ENCODE results near the gene NXPE4. TPM values are rescaled to one million over a fixed set of nuclear protein-coding genes. Genes with fewer than 3 reads are reported as not detected.

Gene NXPE4
- total and polyA plus RNA-seq, 2 of the 8 experiments (the other 6 are each of a cell fraction or from before 2014, with no cell fraction given), result not detected

DNA sequence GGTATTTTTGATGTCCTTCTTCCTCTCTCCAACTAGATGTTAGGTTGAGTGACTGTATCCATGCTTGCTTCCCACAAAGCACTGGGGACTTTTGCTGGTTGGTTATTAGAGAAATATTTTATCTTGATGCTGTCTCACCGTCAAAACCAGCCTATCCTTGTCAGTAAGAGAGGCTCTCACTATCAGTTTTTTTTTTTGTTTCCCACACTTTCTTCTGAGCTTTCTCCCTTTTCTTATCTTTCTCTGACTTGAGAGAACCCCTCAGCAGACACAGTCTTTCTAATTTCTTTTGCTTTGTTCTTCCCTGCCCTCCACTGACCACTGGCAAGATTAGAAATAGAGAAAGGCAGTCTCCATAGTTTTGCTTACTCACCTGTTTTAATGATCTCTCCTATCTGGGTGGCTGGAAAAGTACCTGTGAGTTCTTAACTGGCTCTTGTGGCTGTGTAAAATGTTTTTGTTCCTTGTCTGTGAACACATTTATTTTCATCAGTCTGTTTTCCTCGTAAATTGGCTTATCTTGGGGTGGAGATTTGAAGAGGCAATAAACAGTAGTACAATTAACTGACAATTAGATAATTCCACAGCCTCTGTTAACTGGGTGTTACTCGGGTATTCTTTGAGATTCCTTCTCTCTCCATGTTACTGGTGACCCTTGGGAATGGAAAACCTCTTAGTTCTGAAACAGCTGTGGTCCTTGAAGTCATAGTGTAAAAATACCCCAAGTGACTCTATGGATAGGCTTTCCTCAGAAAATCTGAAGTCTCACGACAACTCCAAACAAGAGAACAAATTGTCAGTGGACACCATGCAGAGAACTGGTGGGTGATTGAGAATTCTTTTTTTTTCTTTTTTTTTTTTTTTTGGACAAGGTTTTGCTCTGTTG, 35.9 kb downstream of the NXPE4 start, which contains the start of gene NXPE1:
Gene NXPE1 (minus strand): TSS at position 457 of the 886 bp plus-strand sequence. CDS start 8,680 bp downstream, outside the sequence.
- H3K9ac ChIP-seq (replicated peaks in 1 of 4; ENCODE audit: extremely low read depth in 1 of 4, low read depth in 3 of 4, low read length in 3 of 4), result no peak within 1 kb of the TSS
- CTCF ChIA-PET (ENCODE audit: partially characterized antibody), result no interaction called here
- no peak within 1 kb of the TSS for H3K18ac ChIP-seq (ENCODE audit: extremely low read depth, low read length)
- no peak within 1 kb of the TSS for H3K4me3 ChIP-seq (ENCODE audit: extremely low read depth in 1 of 4, insufficient read depth in 2 of 4, low read depth in 3 of 4, low read length in 4 of 4)
- H4K5ac ChIP-seq (ENCODE audit: insufficient read length, low read depth, low read length), result no peak within 1 kb of the TSS
- DNase-seq (ENCODE audit: low read depth in 1 of 2, low spot score in 2 of 2) (no peak), FAIRE-seq (no peak)
- no peak within 1 kb of the TSS for H2BK120ac ChIP-seq (replicated peaks; ENCODE audit: low read depth, low read length)
- POLR2A ChIA-PET (ENCODE audit: partially characterized antibody), result no interaction called here
- TF ChIP-seq HDAC2 (IDR thresholded peaks at IDR 0.05; ENCODE audit: borderline replicate concordance in 1 of 2, low read depth in 2 of 2, low read length in 2 of 2) (no peak), SIRT6 (IDR thresholded peaks at IDR 0.05; ENCODE audit: low read length) (no peak), RXRA (IDR thresholded peaks at IDR 0.05; ENCODE audit: insufficient read depth, low read depth, low read length) (no peak), CEBPB (IDR thresholded peaks at IDR 0.05; ENCODE audit: low read depth, low read length) (no peak), BCL11A (IDR thresholded peaks at IDR 0.05; ENCODE audit: low read depth in 2 of 2, low read length in 2 of 2) (no peak), KDM1A (IDR thresholded peaks at IDR 0.05; ENCODE audit: borderline replicate concordance, low read length) (no peak), TAF7 (optimal IDR thresholded peaks at IDR 0.05; ENCODE audit: borderline replicate concordance, low read depth, low read length) (no peak), SIN3A (conservative IDR thresholded peaks at IDR 0.05 in 1 of 2, IDR thresholded peaks at IDR 0.05 in 1 of 2; ENCODE audit: low read depth in 1 of 2, low read length in 2 of 2) (no peak), BACH1 (IDR thresholded peaks at IDR 0.05; ENCODE audit: low read length) (no peak)
- H3K4ac ChIP-seq (replicated peaks; ENCODE audit: insufficient read length, low read depth, low read length), result no peak within 1 kb of the TSS
- no peak within 1 kb of the TSS for H3K14ac ChIP-seq (ENCODE audit: insufficient read length)
- H3K56ac ChIP-seq (replicated peaks; ENCODE audit: insufficient read length, low read depth, low read length), result no peak within 1 kb of the TSS
- no peaks in the 10 kb centered on the region for H3K23me2 ChIP-seq (ENCODE audit: low read depth, low read length)
- H3K9me3 ChIP-seq (ENCODE audit: insufficient read depth in 2 of 2, low read depth in 1 of 2, low read length in 1 of 2), result no peaks in the 10 kb centered on the region
- no peak within 1 kb of the TSS for H3K27ac ChIP-seq (ENCODE audit: low read depth, low read length)
- H3K79me1 ChIP-seq (ENCODE audit: low read depth, low read length), result no peaks in the 10 kb centered on the region
- H4K91ac ChIP-seq (replicated peaks; ENCODE audit: insufficient read length, low read length), result no peak within 1 kb of the TSS
- no peaks in the 10 kb centered on the region for H3K79me2 ChIP-seq (ENCODE audit: control insufficient read depth in 1 of 2, insufficient read depth in 2 of 2, low read length in 2 of 2)
- 89% methylated on average over 4 of the region's 4 CpGs; no CpG with 5 or more reads in 1 of the 2 experiments for WGBS, 2 experiments (ENCODE audit: extremely low coverage in 1 of 2, insufficient coverage in 1 of 2, insufficient read length in 1 of 2, insufficient replicate concordance in 2 of 2, low coverage in 1 of 2, low lambda C conversion rate in 2 of 2, missing lambda C conversion rate in 1 of 2)
- no peak within 1 kb of the TSS for H3K23ac ChIP-seq (ENCODE audit: insufficient read length)
- H4K8ac ChIP-seq (ENCODE audit: extremely low read depth, insufficient read depth, low read length), result no peak within 1 kb of the TSS
- no peak within 1 kb of the TSS for H2BK20ac ChIP-seq (ENCODE audit: low read length)
- no peaks in the 10 kb centered on the region for H4K20me1 ChIP-seq (replicated peaks in 1 of 2; ENCODE audit: control insufficient read depth in 1 of 2, insufficient read depth in 2 of 2, low read length in 2 of 2)
- H2AK5ac ChIP-seq (ENCODE audit: low read depth, low read length), result no peak within 1 kb of the TSS
- H3K27me3 ChIP-seq (replicated peaks in 1 of 4; ENCODE audit: control insufficient read depth in 3 of 4, extremely low read depth in 1 of 4, insufficient read depth in 3 of 4, low read length in 3 of 4), result no peaks in the 10 kb centered on the region
- H3K4me1 ChIP-seq (replicated peaks in 1 of 4; ENCODE audit: control insufficient read depth in 3 of 4, insufficient read depth in 4 of 4, low read length in 3 of 4), result no peaks in the 10 kb centered on the region
- H3K4me2 ChIP-seq (ENCODE audit: insufficient read depth in 1 of 2, low read depth in 2 of 2, low read length in 2 of 2), result no peak within 1 kb of the TSS
- H2BK5ac ChIP-seq (ENCODE audit: low read depth, low read length), result no peak within 1 kb of the TSS
- no peaks in the 10 kb centered on the region for H3K36me3 ChIP-seq (ENCODE audit: control insufficient read depth in 2 of 4, insufficient read depth in 4 of 4, low read length in 3 of 4)
- H2AFZ ChIP-seq (ENCODE audit: low read length), result no peak within 1 kb of the TSS
- H2BK15ac ChIP-seq (ENCODE audit: low read length), result no peak within 1 kb of the TSS
- no peak within 1 kb of the TSS for H2BK12ac ChIP-seq (ENCODE audit: low read depth, low read length)

All from H1 (cell line).